Posterior vena cava (tissue), 2 donors: ENCODE data around the gene ECHDC3. TPM values are rescaled to one million over a fixed set of nuclear protein-coding genes. Genes with fewer than 3 reads are reported as not detected.
"Not testable (repeated sequence)": the region's sequence is repeated elsewhere in the genome, so short reads cannot be mapped to it uniquely, and the experiment has no call there.

ENCODE experiments used
- DNase-seq: peaks from one replicate; pipeline ENCODE4 v3.0.0-alpha.2; 2020; ENCODE audit warnings: low spot score
- intact Hi-C, 2 donors: fragments of 100-400 bp; cut with DNase I; formaldehyde crosslinking; loops; one replicate each; pipeline versions ENCODE4 v1.14.1 to v1.14.2; 2022 to 2023
- long read RNA-seq, 2 donors: library from polyadenylated mRNA; unstranded; transcript quantifications; one replicate each; pipeline ENCODE4 v2.0.0, GENCODE V29; 2020 to 2021
- total RNA-seq, 2 donors: library from RNA; stranded (reverse); fragmentation: NEBNext Ultra II Directional; extraction: Animal tissue kit (Norgen Biotek cat#: 25700); gene quantifications; one replicate each; pipeline ENCODE4 v1.2.1, GENCODE V29; 2021
- donor health status: DM: yes; HTN: yes; CAD: no.
- donor health status: DM: yes; HTN: yes; CAD: no.

Gene ECHDC3, protein sequence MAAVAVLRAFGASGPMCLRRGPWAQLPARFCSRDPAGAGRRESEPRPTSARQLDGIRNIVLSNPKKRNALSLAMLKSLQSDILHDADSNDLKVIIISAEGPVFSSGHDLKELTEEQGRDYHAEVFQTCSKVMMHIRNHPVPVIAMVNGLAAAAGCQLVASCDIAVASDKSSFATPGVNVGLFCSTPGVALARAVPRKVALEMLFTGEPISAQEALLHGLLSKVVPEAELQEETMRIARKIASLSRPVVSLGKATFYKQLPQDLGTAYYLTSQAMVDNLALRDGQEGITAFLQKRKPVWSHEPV
- total RNA-seq: 1 to 10 TPM; 7.7 to 8.1 TPM
- long read RNA-seq, donor 1, transcript ECHDC3-201 (5 exons, 1,649 nt): major isoform, 6 of 10 reads
- long read RNA-seq, donor 1, partial matches to known transcripts: 2 of 10 reads
- long read RNA-seq, donor 1, other reads (novel, unspliced or antisense): 2 of 10 reads
- long read RNA-seq, donor 2, partial matches to known transcripts: 2 of 5 reads
- long read RNA-seq, donor 2, other reads (novel, unspliced or antisense): 2 of 5 reads

DNA sequence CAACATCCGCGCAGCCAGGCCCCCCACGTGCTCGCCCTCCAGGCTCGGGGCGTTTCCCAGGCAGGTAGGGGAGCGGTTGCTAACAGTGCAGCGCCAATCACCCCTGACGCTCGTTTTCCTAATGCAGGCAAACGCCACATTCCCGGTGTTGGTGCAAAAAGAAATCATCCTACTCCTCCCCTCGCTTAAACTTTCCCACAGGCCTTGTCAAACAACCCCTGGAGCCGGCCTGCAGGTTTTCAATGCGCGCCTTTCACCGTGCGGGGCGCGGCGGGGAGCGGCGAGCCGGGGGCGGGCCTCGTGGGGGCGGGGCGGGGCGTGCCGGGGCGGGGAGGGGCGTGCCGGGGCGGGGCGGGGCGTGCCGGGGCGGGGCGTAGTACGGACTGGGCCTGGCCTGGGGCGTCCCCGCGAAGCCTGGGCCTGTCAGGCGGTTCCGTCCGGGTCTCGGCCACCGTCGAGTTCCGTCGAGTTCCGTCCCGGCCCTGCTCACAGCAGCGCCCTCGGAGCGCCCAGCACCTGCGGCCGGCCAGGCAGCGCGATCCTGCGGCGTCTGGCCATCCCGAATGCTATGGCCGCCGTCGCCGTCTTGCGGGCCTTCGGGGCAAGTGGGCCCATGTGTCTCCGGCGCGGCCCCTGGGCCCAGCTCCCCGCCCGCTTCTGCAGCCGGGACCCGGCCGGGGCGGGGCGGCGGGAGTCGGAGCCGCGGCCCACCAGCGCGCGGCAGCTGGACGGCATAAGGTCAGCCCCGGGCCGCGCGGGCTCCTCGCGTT lies at the start of gene ECHDC3:
TSS of gene ECHDC3 (plus strand) at position 374 of the 770 bp plus-strand sequence. CDS start at position 569, 195 bp downstream.
- intact Hi-C loops: no loop called here
- DNase-seq: peak; percentile 91

DNA sequence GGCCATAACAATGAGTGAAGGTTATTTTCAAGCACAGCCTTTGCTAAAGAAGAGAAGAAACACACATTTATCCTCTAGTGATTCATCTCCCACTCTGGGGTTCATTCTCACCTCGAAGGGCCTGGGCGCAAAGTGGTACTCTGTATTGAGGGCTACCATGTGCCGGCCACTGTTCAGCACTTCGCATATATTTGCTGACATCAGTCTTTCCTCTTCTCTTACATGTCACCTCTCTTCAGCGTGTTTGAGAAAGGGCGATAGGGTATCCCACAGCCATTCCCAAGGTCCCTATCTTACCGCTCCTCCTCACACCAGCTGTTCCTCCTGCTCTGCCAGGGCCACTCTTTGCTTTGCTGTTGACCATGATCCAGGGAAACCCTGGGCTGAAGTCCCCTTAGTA lies 48.8 kb upstream of the ECHDC3 start:
- intact Hi-C loops: no loop called here

DNA sequence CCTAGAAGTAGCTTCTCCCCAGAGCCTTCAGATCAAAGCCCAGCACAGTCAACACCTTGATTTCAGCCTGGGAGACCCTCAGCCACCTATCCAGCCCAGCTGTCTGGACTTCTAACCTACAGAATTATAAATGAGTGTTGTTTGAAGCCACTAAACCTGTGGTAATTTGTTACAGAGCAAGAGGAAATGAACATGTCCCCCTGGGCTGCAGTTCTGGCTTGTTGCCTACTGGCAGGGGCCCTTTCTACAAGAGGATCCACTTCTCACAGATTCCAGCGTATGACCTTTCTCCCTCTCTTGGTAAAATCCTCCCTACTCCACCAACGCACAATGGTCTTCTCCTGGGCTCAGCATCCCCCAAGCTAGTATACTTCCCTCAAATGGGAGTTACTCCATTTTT lies 46.4 kb upstream of the ECHDC3 start:
- no peak for DNase-seq
- intact Hi-C loops: no loop called here

More for the DNA sequence above, 48.8 kb upstream of the ECHDC3 start:
- no peak for DNase-seq

DNA sequence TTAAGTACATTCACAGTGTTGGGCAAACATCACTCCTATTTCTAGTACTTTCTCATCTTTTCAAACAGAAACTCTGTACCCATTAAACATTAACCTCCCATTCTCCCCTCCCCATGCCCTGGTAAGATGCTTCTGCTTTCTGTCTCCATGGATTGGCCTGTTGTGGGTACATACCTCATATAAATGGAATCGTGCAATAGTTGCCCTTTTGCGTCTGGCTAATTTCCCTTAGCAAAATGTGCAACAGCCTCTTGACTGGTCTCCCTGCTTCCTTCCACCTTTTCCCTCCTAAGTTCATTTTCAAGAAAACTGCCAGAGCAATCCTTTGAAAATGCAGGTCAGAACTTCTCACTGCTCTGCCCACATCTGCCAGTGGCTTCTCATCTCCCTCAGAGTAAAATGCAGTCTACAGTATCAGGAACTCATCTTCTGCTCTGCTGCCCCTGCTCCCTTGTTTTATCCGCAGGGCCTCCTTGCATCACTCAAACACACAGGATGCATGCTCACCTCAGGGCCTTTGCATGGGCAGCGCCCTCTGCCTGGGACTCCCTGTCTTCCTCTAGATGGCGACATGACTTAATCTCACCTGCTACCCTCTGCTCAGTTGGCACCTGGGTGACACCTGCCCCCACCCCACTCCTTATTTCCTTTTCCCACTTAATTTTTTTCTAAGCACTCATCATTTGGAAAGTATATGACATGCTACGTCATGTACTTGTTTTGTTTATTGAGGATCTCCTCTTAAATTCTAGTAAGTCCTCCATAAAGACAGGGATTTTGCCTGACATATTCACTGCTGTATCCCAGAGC lies 44.3 kb upstream of the ECHDC3 start:
- no peak for DNase-seq

DNA sequence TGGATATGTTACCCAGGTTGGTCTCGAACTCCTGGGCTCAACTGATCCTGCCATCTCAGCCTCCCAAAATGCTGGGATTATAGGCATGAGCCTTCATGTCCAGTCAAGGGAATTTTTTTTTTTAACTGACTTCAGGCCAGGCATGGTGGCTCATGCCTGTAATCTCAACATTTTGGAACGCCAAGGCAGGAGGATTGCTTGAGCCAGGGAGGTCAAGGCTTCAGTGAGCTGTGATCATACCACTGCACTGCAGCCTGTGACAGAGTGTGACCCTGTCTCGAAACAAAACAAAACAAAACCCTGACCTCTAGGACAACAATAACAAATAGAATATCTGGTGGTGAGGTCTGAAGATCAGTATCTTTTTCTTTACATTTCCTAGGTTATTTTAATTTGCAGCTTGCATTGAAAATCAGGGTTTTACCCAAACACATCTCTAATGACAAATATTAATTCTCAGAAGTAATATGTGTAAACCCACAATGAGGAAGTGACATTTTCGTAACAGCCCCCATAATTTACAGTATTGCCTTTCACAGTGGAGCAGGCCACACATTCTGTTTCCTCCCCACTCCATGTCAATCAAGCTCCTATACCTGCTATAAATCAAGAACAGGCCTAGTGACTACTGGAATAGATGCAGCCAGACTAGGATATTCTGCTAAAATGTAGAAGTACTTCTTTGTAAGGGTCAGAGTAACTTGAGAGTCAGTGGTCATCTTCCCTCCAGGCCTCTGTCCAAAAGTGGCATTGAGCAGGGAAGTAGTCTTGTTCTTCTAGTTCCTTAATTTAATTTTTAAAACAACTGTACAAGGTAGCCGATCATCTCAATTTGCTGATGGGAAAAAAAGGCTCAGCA lies 43.3 kb upstream of the ECHDC3 start:
- intact Hi-C loops: no loop called here
- no peak for DNase-seq

More for the DNA sequence above, 44.3 kb upstream of the ECHDC3 start:
- intact Hi-C loops: no loop called here

DNA sequence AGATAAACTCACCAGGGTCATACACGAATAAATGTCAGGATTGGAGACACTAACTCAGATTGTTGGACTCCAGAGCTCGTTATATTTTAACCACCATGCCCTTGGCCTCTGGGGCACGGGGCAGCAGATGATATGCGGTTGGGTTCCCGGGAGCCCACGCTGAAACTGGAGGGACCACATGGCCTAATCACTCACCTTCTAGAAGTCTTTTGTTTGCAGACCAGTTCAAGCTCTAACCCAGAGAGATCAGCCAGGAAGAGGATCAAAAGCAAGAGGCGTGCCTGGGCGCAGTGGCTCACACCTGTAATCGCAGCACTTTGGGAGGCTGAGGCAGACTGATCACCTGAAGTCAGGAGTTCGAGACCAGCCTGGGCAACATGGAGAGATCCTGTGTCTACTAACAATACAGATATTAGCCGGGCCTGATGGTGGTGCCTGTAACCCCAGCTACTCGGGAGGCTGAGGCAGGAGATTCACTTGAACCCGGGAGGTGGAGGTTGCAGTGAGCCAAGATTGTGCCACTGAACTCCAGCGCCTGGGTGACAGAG lies 42.6 kb upstream of the ECHDC3 start:
- no peak for DNase-seq
- intact Hi-C loops: no loop called here

DNA sequence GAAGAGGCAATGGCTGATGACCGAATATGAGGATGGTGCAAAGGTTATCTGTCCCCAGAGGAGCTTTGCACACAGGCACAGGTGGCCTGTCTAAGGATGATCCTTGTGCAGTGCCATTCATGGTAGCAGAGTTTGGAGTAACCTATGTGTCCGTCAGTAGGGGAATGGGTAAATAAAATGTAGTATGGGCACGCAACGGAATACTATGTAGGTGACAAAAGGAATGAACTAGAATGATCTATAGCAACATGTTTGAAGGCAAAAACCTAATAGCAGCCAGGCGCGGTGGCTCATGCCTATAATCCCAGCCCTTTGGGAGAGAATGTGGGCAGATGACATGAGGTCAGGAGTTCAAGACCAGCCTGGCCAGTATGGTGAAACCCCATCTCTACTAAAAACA lies 41.6 kb upstream of the ECHDC3 start:
- intact Hi-C loops: no loop called here
- no peak for DNase-seq

DNA sequence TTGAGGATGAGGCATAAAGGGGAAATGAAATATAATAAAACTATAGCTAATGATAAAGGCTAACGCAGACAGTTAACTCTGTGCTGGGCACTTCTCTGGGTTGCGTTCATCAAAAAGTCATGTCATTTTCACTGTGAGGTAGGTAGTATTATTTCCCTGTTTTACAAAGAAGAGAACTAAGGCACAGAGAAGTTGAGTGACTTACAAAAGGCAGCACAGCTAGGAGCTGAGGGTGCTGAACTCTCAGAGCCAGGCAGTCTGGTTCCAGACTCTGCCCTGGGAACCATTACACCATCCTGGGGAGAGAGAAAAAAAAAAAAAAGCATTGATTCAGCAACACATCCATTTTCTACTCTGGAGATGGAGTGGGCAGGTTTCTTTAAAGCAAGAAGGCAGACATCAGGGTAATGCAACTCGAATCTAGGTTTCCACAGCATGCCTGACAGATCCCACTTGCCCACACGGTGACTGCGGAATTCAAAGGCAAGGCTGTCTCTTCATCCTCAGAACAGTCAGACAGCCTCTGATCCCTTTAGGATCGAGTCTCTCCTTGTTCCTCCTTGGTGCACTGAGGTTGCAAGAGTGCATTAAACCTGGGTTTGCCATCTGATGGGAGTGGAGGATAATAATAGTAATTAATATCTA lies 40.6 kb upstream of the ECHDC3 start:
- intact Hi-C loops: no loop called here
- no peak for DNase-seq

DNA sequence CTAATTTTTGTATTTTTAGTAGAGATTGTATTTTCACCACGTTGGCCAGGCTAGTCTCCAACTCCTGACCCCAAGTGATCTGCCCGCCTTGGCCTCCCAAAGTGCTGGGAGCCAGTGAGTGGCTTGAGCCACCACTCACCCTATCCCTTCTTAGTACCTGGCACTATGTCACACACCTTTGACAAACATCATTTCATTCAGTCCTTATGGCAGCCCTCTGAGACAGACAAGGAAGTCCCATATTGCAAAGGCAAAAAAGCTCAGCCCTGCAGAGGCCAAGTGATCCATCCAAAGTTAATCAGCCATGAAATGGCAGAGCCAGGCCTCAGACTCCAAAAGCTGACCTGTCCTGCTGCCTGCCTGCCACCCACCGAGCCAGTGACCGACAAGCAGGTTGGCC lies 39.9 kb upstream of the ECHDC3 start:
- intact Hi-C loops: no loop called here
- DNase-seq: no peak

DNA sequence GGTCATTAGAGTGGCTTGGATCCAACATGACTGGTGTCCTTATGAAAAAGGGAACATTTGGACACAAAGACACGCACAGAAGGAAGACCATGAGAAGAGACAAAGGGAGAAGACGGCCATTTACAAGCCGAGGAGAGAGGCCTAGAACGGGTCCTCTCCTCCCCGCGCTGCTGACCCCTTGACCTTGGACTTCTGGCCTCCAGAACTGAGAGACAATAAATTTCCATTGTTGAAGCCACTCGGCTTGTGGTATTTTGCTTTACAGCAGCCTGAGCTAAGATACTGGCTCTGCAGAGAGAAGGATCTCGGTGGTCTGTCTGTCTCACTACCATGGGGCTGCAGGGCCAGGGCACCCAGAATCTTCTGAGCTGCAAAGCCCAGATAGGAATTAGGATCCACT lies 38.1 kb upstream of the ECHDC3 start:
- no peak for DNase-seq
- intact Hi-C loops: no loop called here

DNA sequence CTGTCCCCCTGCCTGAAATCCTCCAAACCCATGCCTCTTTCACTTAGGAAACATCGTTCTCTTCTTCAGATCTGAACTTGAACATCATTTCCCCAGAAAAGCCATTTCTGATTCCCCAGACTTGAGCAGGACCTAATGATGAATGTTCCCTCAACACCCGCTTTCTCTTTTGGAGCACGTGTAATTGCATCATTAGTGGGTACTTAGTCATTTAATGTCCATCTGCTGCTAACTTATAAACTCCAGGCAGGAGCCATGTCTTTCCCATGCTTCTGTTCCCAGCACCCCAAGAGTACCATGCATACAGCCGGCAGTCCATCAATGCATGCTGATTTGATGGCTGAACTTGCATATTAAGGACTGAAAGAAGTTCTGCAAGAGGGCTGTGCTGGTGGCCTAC lies 36.5 kb upstream of the ECHDC3 start:
- intact Hi-C loops: no loop called here
- no peak for DNase-seq

DNA sequence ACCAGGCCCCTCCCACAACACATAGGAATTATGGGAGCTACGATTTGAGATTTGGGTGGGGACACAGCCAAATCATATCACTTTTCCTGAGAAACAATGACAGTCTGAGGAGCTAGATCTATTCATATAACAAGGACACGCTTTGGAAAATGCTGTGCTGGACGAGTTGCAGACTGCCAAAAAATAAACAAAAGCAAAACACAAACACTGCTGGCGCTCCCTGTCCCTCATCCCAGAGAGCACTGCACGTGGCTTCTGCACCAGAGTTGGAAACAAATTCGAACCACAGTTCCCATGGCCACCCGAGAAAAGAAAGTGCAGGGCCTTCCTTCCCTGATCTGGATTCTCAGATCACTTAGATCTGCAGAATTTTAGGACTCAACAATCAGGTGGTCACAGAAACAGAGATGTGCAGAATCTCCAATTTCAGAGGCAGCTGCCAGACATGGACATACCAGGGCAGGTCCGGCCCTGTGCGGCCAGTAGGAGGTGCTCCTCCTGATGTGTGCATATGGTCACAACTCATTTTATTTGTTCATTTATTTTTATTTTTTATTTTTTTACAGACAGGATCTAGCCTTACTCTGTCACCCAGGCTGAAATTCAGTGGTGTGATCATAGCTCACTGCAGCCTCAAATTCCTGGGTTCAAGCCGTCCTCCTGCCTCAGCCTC lies 35.2 kb upstream of the ECHDC3 start:
- intact Hi-C loops: no loop called here
- no peak for DNase-seq

DNA sequence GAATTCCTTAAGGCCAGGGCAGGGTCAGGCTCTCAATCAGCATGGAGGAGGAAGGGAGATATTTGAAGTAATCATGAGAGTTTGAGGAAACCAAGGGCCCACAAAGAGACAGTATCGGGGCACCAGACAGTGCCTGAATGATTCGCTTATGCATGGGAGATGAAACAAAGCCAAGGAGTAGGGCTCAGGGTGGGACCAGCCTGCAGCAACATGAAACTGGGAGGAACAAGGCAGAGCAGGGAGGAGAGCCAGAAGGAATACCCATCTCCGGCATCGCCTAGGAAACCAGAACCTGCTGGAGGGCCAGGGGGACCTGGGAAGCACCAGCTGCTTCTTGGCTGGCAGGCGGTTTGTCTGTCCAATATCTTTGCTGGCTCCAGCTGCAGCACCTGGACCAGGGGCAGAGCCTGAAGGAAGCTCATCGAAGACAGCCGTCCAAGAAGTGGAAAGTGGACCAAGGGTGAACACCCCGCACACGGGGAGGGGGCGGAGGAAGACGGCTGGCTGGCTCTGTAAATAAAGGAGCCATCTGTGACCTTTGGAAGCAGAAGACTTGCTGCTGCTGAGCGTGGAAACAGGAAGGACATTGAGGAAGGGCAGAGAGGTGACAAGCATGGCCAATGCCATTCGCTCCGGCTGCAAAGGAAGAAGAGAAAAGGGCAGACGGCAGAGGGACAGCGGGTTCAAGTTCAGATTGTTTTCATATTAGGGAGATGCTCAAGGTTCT lies 34.4 kb upstream of the ECHDC3 start:
- intact Hi-C loops: no loop called here
- DNase-seq: no peak

DNA sequence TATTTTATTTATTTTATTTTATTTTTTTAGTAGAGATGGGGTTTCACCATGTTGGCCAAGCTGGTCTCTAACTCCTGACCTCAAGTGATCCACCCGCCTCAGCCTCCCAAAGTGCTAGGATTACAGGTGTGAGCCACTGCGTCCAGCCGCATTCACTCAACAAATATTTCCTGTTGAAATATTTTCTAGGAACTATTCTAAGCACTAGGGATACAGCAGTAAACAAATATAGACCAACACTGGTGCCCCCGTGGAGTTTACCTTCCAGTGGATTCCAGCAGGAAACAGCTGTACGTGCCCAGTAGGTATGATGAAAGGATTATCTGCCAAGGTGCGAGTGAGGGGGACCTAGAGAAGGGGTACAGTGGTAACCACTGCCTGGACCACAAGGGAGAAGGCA lies 33.4 kb upstream of the ECHDC3 start:
- DNase-seq, intact Hi-C loops: not testable (repeated sequence)

DNA sequence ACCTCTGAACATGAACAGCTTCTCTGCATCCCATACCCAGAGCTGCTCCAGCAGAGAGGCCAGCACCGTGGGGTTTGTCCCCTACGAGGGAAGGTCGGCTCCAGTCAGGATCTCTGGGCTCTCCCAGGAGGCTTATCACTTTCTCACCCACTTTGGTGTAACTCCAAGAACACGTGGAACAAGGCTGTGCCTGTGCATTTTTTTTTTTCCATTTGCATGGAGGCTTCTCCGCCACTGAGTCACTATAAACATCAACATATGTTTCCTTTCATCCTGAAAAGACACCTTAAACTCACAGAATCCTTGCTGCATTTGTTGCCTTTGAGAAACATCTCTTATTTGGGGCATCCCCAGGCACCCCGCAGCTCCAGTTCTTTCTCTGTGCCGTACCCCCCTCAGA lies 29.4 kb upstream of the ECHDC3 start:
- DNase-seq: no peak
- intact Hi-C loops: no loop called here

DNA sequence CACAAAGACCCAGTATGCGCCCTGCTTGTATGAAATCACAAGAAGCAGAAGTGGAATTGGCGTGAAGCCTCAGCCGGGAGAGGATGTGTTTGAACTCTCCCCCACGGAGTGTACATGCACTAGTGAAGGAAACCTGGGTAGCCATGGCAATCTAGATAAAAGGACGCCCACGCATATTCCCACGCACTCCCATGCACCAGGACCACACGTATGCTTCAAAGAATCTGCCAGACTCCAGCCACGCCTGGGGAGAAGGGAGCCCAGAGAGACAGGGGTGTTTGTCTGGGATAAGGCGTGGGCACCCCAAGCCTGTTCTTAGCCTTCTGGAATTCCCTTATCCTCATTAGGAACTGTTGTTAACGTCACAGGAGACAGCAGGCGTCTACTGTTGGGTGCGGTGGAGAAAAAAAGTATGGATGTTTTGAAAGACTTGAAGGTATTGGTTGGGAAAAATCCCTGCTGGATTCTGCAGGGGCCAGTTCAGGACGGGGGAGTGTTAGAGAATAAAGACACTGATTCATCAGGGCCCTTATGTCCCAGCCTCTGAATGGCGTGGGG lies 28.9 kb upstream of the ECHDC3 start:
- intact Hi-C loops: no loop called here
- DNase-seq: no peak

DNA sequence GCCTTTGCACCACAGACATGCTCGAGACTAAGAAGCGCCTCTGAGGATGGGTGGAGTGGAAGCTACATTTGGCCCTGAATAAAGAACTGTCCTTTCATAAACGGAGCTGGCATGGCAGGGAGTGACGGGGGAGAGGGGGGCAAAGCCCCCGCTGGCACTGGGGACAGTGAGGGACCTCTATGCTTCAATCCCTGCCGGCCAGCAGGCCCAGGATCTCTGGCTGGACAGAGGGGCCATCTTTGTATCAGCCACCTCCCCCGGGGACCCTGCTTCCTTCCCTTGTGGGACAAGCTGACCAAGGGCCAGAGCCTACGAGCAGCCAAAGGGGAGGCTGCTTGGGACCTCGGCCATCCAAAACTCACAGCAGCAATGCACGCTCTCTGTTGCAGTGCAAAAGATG lies 28.2 kb upstream of the ECHDC3 start:
- intact Hi-C loops: no loop called here
- DNase-seq: no peak
